GM23338 (cell line): ENCODE measurements around the gene CFTR. TPM values are rescaled to one million over a fixed set of nuclear protein-coding genes. Genes with fewer than 3 reads are reported as not detected.

ENCODE experiments used
- ATAC-seq: fragments of 200-7000 bp; cut with Tn5 transposase; 3 replicates; pipeline ENCODE4 v1.9.1; 2020
- DNase-seq: peaks from one replicate; pipeline ENCODE4 v3.0.0-alpha.2; 2015; ENCODE audit warnings: low spot score
- H2AFZ ChIP-seq: fragments of 200-600 bp; sonication (generic); 2 replicates; pipeline ENCODE4 v1.8.0; 2016; ENCODE audit warnings: antibody characterized with exemption, mild to moderate bottlenecking, moderate library complexity
- H3F3A ChIP-seq: fragments of 200-600 bp; sonication (generic); replicated peaks from 2 replicates; pipeline ENCODE4 v1.8.0; 2017; ENCODE audit warnings: antibody characterized with exemption, mixed run types, low read depth
- H3K27ac ChIP-seq: fragments of 200-600 bp; sonication (generic); 2 replicates; pipeline ENCODE4 v1.6.1; 2016; ENCODE audit warnings: low read depth
- H3K27me3 ChIP-seq: fragments of 200-600 bp; sonication (generic); 2 replicates; pipeline ENCODE4 v1.8.0; 2016; ENCODE audit warnings: mild to moderate bottlenecking, mixed run types, moderate library complexity; ENCODE audit not compliant: insufficient read depth
- H3K36me3 ChIP-seq: fragments of 200-600 bp; sonication (generic); 2 replicates; pipeline ENCODE4 v1.8.0; 2016; ENCODE audit warnings: mild to moderate bottlenecking; ENCODE audit not compliant: insufficient read depth
- H3K4me1 ChIP-seq: fragments of 200-600 bp; sonication (generic); 2 replicates; pipeline ENCODE4 v1.8.0; 2016; ENCODE audit warnings: mild to moderate bottlenecking, moderate library complexity; ENCODE audit not compliant: insufficient read depth
- H3K4me2 ChIP-seq: fragments of 200-600 bp; sonication (generic); 2 replicates; pipeline ENCODE4 v1.7.1; 2017; ENCODE audit warnings: mixed run types
- H3K4me3 ChIP-seq: fragments of 200-600 bp; sonication (generic); 2 replicates; pipeline ENCODE4 v1.6.1; 2016; ENCODE audit warnings: mixed run types
- H3K79me2 ChIP-seq: fragments of 200-600 bp; sonication (generic); replicated peaks from 2 replicates; pipeline ENCODE4 v1.8.0; 2017; ENCODE audit warnings: mild to moderate bottlenecking; ENCODE audit not compliant: insufficient read depth
- H3K9me2 ChIP-seq: fragments of 200-600 bp; sonication (generic); 2 replicates; pipeline ENCODE4 v1.8.0; 2017; ENCODE audit not compliant: insufficient read depth
- H4K20me1 ChIP-seq: fragments of 200-600 bp; sonication (generic); replicated peaks from 2 replicates; pipeline ENCODE4 v1.8.0; 2017; ENCODE audit warnings: mild to moderate bottlenecking; ENCODE audit not compliant: insufficient read depth
- H3K27ac Mint-ChIP-seq: 2 replicates; pipeline ENCODE4 v1.8.0; 2020; ENCODE audit warnings: inconsistent platforms, mild to moderate bottlenecking, moderate library complexity, mixed read lengths
- H3K27me3 Mint-ChIP-seq: 3 replicates; pipeline ENCODE4 v1.8.0; 2022; ENCODE audit warnings: low read depth, mild to moderate bottlenecking, moderate library complexity, mixed read lengths, inconsistent platforms; ENCODE audit not compliant: insufficient read depth, poor library complexity
- H3K36me3 Mint-ChIP-seq: 3 replicates; pipeline ENCODE4 v1.8.0; 2021; ENCODE audit warnings: low read depth, mild to moderate bottlenecking, inconsistent platforms, moderate library complexity, mixed read lengths
- H3K4me1 Mint-ChIP-seq: 3 replicates; pipeline ENCODE4 v1.8.0; 2020; ENCODE audit warnings: mild to moderate bottlenecking, inconsistent platforms, mixed read lengths
- H3K4me3 Mint-ChIP-seq: 3 replicates; pipeline ENCODE4 v1.8.0; 2021; ENCODE audit warnings: moderate library complexity, mild to moderate bottlenecking, inconsistent platforms, mixed read lengths
- H3K9me3 Mint-ChIP-seq: 3 replicates; pipeline ENCODE4 v1.8.0; 2020; ENCODE audit warnings: moderate library complexity, mild to moderate bottlenecking, inconsistent platforms, mixed read lengths
- CREB1 ChIP-seq: fragments of 250-450 bp; sonication (Bioruptor Pico); IDR thresholded peaks from 2 replicates; pipeline ENCODE4 v1.5.0; 2020; ENCODE audit warnings: low read depth, mild to moderate bottlenecking, moderate library complexity
- CTCF ChIP-seq, 2 experiments: fragments of 200-600 bp in 1 of 2; sonication (generic) in 1 of 2; conservative IDR thresholded peaks; 2 replicates each; pipeline versions ENCODE4 v1.5.1 to v1.6.1; 2016 to 2017; ENCODE audit warnings: antibody characterized with exemption in 2 of 2, low read depth in 2 of 2, mild to moderate bottlenecking in 2 of 2, moderate library complexity in 1 of 2
- EZH2 ChIP-seq: fragments of 200-600 bp; sonication (generic); IDR thresholded peaks from one replicate; pipeline ENCODE4 v1.8.0; 2017; ENCODE audit warnings: antibody characterized with exemption, mild to moderate bottlenecking, low read depth; ENCODE audit not compliant: unreplicated experiment
- EZH2phosphoT487 ChIP-seq: fragments of 200-600 bp; sonication (generic); IDR thresholded peaks from one replicate; pipeline ENCODE4 v1.8.1; 2018; ENCODE audit warnings: antibody characterized with exemption; ENCODE audit not compliant: unreplicated experiment
- JUNB ChIP-seq: IDR thresholded peaks from one replicate; pipeline ENCODE4 v1.6.1; 2016; ENCODE audit warnings: antibody characterized with exemption; ENCODE audit not compliant: unreplicated experiment
- NANOG ChIP-seq: IDR thresholded peaks from 2 replicates; pipeline ENCODE4 v1.6.1; 2016; ENCODE audit warnings: antibody characterized with exemption, borderline replicate concordance
- POLR2AphosphoS5 ChIP-seq: IDR thresholded peaks from 2 replicates; pipeline ENCODE4 v1.6.1; 2016; ENCODE audit warnings: antibody characterized with exemption, low read depth
- REST ChIP-seq: IDR thresholded peaks from one replicate; pipeline ENCODE4 v1.6.1; 2018; ENCODE audit warnings: antibody characterized with exemption; ENCODE audit not compliant: unreplicated experiment
- STAT1 ChIP-seq: IDR thresholded peaks from one replicate; pipeline ENCODE4 v1.6.1; 2016; ENCODE audit warnings: antibody characterized with exemption; ENCODE audit not compliant: unreplicated experiment
- ZNF114 ChIP-seq: fragments of 250-450 bp; sonication (Bioruptor Pico); IDR thresholded peaks from 2 replicates; pipeline ENCODE4 v1.5.0; 2020; ENCODE audit warnings: mild to moderate bottlenecking, moderate library complexity
- ZNF331 ChIP-seq: fragments of 250-450 bp; sonication (Bioruptor Pico); IDR thresholded peaks from 2 replicates; pipeline ENCODE4 v1.5.0; 2020; ENCODE audit warnings: low read depth, mild to moderate bottlenecking, moderate library complexity
- ZNF462 ChIP-seq: fragments of 250-450 bp; sonication (Bioruptor Pico); IDR thresholded peaks from 2 replicates; pipeline ENCODE4 v1.5.0; 2020; ENCODE audit warnings: mild to moderate bottlenecking, moderate library complexity
- polyA plus RNA-seq: library from polyadenylated mRNA; unstranded; fragments of >200 nt; fragmentation: Nextera tagmentation; extraction: Ambion mirVana; gene quantifications from 2 replicates; pipeline ENCODE4 v1.2.1, GENCODE V29; 2016
- total RNA-seq: library from RNA; depleted of rRNA; stranded (reverse); fragments of >200 nt; shearing (Covaris generic); gene quantifications from 2 replicates; pipeline ENCODE4 v1.2.3, GENCODE V29; 2014
- TF ChIP-seq, protein P1 (sequence below): IDR thresholded peaks from 2 replicates; pipeline ENCODE4 v1.6.1; 2016; ENCODE audit warnings: antibody characterized with exemption

The CFTR gene
- total and polyA plus RNA-seq, 2 experiments from 2014 or later: 0.45 to 1.2 TPM

- Mint-ChIP-seq H3K27me3 (no peaks in the 10 kb centered on the region), H3K36me3 (no peaks in the 10 kb centered on the region), H3K4me3 (no peak overlapping the region), H3K9me3 (no peaks in the 10 kb centered on the region), H3K4me1 (no peaks in the 10 kb centered on the region; the same call in 2 of the 3 replicates), H3K27ac (no peak overlapping the region)
- H3K9me2 ChIP-seq: no peaks in the 10 kb centered on the region
- no peaks in the 10 kb centered on the region for H4K20me1 ChIP-seq
- no peaks in the 10 kb centered on the region for H3K4me1 ChIP-seq
- H3K79me2 ChIP-seq: no peaks in the 10 kb centered on the region
- DNase-seq (no peak), ATAC-seq (no peak)
- no peaks in the 10 kb centered on the region for H3K36me3 ChIP-seq
- TF ChIP-seq CREB1 (CRISPR knock-in tag): no peak
- TF ChIP-seq ZNF462 (CRISPR knock-in tag): no peak
- no peak for TF ChIP-seq CTCF (conservative IDR thresholded peaks at IDR 0.05; ENCODE audit: low read depth in 2 of 2)
- TF ChIP-seq EZH2: no peak
- no peak for TF ChIP-seq ZNF114 (CRISPR knock-in tag)
- TF ChIP-seq ZNF331 (CRISPR knock-in tag): no peak
- TF ChIP-seq EZH2phosphoT487: no peak
- TF ChIP-seq STAT1: no peak
- TF ChIP-seq, protein P1, sequence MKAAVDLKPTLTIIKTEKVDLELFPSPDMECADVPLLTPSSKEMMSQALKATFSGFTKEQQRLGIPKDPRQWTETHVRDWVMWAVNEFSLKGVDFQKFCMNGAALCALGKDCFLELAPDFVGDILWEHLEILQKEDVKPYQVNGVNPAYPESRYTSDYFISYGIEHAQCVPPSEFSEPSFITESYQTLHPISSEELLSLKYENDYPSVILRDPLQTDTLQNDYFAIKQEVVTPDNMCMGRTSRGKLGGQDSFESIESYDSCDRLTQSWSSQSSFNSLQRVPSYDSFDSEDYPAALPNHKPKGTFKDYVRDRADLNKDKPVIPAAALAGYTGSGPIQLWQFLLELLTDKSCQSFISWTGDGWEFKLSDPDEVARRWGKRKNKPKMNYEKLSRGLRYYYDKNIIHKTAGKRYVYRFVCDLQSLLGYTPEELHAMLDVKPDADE: no peak
- TF ChIP-seq POLR2AphosphoS5: no peak
- TF ChIP-seq REST: no peak
- no peak for TF ChIP-seq JUNB
- no peak for TF ChIP-seq NANOG
- no peak overlapping the region for H3K27ac ChIP-seq
- no peak overlapping the region for H3K4me3 ChIP-seq
- no peaks in the 10 kb centered on the region for H3F3A ChIP-seq
- H3K4me2 ChIP-seq: no peak overlapping the region
- no peak overlapping the region for H2AFZ ChIP-seq
- H3K27me3 ChIP-seq: no peaks in the 10 kb centered on the region
These were observed 13.6 kb downstream of the CFTR start for GRCh38 chr7:117493460-117493859.
